Transverse colon (tissue), 4 donors: Measurements from ENCODE around the gene SARDH.

Experiments used
- EP300 ChIP-seq: sonication (generic); formaldehyde crosslinking; IDR thresholded peaks from one replicate; pipeline ENCODE4 v1.6.1; 2017; ENCODE audit warnings: antibody characterized with exemption, low read depth
- POLR2A ChIP-seq: fragments of 450-650 bp; IDR thresholded peaks from one replicate; pipeline ENCODE4 v1.6.1; 2016; ENCODE audit warnings: antibody characterized with exemption, mild to moderate bottlenecking, moderate library complexity
- POLR2AphosphoS5 ChIP-seq, 3 donors: sonication (generic); formaldehyde crosslinking; IDR thresholded peaks; one replicate each; pipeline ENCODE4 v1.6.1; 2016; ENCODE audit warnings: antibody characterized with exemption in 3 of 3
- TF ChIP-seq, protein P1 (sequence below), 5 experiments: fragments of 200-600 bp in 3 of 5; fragments of 450-650 bp in 2 of 5; sonication (generic) in 3 of 5; IDR thresholded peaks; 1 replicate in 2 of 5; 2 replicates in 3 of 5; pipeline ENCODE4 v1.5.1; 2016 to 2017; ENCODE audit warnings: antibody characterized with exemption in 5 of 5, inconsistent platforms in 3 of 5, mild to moderate bottlenecking in 2 of 5, moderate library complexity in 1 of 5

DNA sequence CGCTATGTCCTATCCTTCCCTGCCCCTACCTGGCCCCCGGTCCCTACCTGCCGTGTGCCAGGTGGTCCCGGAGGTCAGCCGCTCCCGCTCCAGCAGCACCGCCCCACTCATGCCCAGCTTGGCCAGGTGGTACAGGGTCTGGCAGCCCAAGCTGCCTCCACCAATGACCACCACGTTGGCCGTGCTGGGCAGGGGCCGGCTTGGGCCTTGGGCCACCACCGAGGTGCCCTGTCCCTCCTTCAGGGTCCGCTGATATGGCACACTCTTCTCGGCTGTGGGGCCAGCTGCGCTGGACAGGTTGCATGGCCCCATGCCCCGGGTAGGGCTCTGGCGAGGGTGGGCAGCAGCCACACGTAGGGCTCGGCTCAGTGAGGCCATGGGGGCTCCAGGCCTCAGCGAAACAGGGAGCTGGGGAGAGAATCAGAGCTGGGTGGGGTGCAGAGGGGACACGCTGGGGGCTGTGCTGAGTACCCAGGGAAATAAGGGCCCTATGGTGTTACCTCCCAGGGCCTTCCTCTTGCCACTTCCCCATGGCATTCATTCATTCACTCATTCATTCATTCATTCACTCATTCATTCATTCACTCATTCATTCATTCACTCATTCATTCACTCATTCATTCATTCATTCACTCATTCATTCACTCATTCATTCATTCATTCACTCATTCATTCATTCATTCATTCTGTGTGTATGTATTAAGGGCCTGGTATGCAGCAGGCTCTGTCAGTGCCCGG is 4.2 kb downstream of the SARDH start:
- TF ChIP-seq POLR2A (no peak), EP300 (no peak), POLR2AphosphoS5 (IDR thresholded peaks at IDR 0.05) (no peak)
- TF ChIP-seq, protein P1, sequence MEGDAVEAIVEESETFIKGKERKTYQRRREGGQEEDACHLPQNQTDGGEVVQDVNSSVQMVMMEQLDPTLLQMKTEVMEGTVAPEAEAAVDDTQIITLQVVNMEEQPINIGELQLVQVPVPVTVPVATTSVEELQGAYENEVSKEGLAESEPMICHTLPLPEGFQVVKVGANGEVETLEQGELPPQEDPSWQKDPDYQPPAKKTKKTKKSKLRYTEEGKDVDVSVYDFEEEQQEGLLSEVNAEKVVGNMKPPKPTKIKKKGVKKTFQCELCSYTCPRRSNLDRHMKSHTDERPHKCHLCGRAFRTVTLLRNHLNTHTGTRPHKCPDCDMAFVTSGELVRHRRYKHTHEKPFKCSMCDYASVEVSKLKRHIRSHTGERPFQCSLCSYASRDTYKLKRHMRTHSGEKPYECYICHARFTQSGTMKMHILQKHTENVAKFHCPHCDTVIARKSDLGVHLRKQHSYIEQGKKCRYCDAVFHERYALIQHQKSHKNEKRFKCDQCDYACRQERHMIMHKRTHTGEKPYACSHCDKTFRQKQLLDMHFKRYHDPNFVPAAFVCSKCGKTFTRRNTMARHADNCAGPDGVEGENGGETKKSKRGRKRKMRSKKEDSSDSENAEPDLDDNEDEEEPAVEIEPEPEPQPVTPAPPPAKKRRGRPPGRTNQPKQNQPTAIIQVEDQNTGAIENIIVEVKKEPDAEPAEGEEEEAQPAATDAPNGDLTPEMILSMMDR (IDR thresholded peaks at IDR 0.05): no peak
